GM12878 (cell line): ENCODE data around the gene YTHDF1.

Experiments used
- CBFB ChIP-seq: IDR thresholded peaks from 2 replicates; pipeline ENCODE4 v1.6.1; 2016; ENCODE audit warnings: antibody characterized with exemption, low read depth
- JUNB ChIP-seq: IDR thresholded peaks from 2 replicates; pipeline ENCODE4 v1.6.1; 2016; ENCODE audit warnings: antibody characterized with exemption, mild to moderate bottlenecking
- NFIC ChIP-seq: IDR thresholded peaks from 2 replicates; pipeline ENCODE4 v1.6.1; 2012; ENCODE audit warnings: low read depth, mild to moderate bottlenecking, inconsistent platforms, low read length, moderate library complexity
- POLR2AphosphoS2 ChIP-seq: IDR thresholded peaks from 2 replicates; pipeline ENCODE4 v1.6.1; 2011; ENCODE audit warnings: low read depth, mild to moderate bottlenecking, low read length, improper control_type of control experiment, moderate library complexity
- POLR2AphosphoS5 ChIP-seq: IDR thresholded peaks from 2 replicates; pipeline ENCODE4 v1.6.1; 2011; ENCODE audit warnings: mild to moderate bottlenecking, low read length, inconsistent platforms
- SP1 ChIP-seq: IDR thresholded peaks from one replicate; pipeline ENCODE4 v1.6.1; 2011; ENCODE audit warnings: low read depth, low read length
- SRF ChIP-seq, 2 experiments: IDR thresholded peaks; 2 replicates each; pipeline ENCODE4 v1.6.1; 2011; ENCODE audit warnings: low read depth in 2 of 2, low read length in 2 of 2, mild to moderate bottlenecking in 1 of 2, moderate library complexity in 1 of 2
- TF ChIP-seq, protein P1 (sequence below): IDR thresholded peaks from 2 replicates; pipeline ENCODE4 v1.6.1; 2012; ENCODE audit warnings: low read depth, low read length, improper control_type of control experiment
- TF ChIP-seq, protein P2 (sequence below), 3 experiments: IDR thresholded peaks in 2 of 3; conservative IDR thresholded peaks in 1 of 3; 2 replicates each; pipeline ENCODE4 v1.5.1; 2011; ENCODE audit warnings: low read depth in 3 of 3, low read length in 3 of 3, mild to moderate bottlenecking in 3 of 3, control low read depth in 2 of 3, moderate library complexity in 2 of 3, inconsistent platforms in 1 of 3, mixed read lengths in 1 of 3; ENCODE audit not compliant: control insufficient read depth in 2 of 3, insufficient read depth in 1 of 3; ENCODE audit errors: extremely low read depth in 1 of 3
- TF ChIP-seq, protein P3 (sequence below): IDR thresholded peaks from 2 replicates; pipeline ENCODE4 v1.6.1; 2011; ENCODE audit warnings: borderline replicate concordance, low read depth, mild to moderate bottlenecking, moderate library complexity, mixed read lengths, low read length; ENCODE audit not compliant: insufficient read depth; ENCODE audit errors: extremely low read length

DNA sequence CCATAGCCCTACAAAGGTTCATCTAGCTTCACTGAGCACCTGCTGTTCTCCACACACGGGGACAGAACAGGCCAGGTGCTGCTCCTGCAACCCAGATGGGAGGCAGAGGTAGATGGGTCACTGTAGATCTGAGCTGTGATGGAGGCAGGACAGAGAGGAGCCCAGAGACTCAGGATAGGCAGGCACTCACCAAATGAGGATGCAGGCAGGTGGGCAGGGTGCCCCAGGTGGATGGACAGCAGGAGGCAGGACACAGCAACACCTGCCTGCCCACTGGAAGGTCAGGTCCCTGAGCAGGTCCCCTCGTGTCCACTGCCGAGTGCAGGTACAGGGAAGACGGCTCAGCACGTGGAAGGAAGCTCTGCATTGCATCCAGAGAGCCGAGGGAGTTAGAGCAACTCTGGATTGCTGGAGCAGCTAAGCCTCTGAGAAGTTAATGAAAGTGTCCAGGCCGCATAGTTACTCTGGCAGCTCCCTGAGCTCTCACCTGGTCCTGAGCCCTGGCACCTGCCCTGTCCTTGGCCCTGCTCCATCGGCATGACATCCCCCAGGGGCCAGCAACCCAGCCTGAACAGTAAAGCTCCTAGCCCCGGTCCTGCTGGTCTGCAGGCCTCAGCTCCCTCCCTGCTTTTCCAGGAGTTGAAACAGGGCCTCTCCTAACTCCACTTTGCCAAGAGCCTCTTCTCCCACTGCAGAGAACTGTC, 4.9 kb upstream of the YTHDF1 start:
- TF ChIP-seq SRF (IDR thresholded peaks at IDR 0.05; ENCODE audit: low read depth in 2 of 2, low read length in 2 of 2) (no peak), POLR2AphosphoS2 (no peak), NFIC (no peak), CBFB (no peak), SP1 (no peak), POLR2AphosphoS5 (no peak), JUNB (no peak)
- TF ChIP-seq, protein P1, sequence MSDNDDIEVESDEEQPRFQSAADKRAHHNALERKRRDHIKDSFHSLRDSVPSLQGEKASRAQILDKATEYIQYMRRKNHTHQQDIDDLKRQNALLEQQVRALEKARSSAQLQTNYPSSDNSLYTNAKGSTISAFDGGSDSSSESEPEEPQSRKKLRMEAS: no peak
- TF ChIP-seq, protein P2, sequence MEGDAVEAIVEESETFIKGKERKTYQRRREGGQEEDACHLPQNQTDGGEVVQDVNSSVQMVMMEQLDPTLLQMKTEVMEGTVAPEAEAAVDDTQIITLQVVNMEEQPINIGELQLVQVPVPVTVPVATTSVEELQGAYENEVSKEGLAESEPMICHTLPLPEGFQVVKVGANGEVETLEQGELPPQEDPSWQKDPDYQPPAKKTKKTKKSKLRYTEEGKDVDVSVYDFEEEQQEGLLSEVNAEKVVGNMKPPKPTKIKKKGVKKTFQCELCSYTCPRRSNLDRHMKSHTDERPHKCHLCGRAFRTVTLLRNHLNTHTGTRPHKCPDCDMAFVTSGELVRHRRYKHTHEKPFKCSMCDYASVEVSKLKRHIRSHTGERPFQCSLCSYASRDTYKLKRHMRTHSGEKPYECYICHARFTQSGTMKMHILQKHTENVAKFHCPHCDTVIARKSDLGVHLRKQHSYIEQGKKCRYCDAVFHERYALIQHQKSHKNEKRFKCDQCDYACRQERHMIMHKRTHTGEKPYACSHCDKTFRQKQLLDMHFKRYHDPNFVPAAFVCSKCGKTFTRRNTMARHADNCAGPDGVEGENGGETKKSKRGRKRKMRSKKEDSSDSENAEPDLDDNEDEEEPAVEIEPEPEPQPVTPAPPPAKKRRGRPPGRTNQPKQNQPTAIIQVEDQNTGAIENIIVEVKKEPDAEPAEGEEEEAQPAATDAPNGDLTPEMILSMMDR (IDR thresholded peaks at IDR 0.05 in 2 of 3, conservative IDR thresholded peaks at IDR 0.05 in 1 of 3; ENCODE audit: control insufficient read depth in 2 of 3, extremely low read depth in 1 of 3, insufficient read depth in 1 of 3, low read depth in 3 of 3, low read length in 3 of 3): no peak
- TF ChIP-seq, protein P3, sequence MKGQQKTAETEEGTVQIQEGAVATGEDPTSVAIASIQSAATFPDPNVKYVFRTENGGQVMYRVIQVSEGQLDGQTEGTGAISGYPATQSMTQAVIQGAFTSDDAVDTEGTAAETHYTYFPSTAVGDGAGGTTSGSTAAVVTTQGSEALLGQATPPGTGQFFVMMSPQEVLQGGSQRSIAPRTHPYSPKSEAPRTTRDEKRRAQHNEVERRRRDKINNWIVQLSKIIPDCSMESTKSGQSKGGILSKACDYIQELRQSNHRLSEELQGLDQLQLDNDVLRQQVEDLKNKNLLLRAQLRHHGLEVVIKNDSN: no peak
